OCI-LY1 (cell line): ENCODE results near the gene RIOK1.
A peak's percentile ranks its signal among the peaks of the same experiment; 100 is the strongest.

ENCODE experiments used
- H2AFZ ChIP-seq: fragments of 200-600 bp; sonication (generic), shearing (Covaris generic); 2 replicates; pipeline ENCODE4 v1.6.0; 2014; ENCODE audit warnings: antibody characterized with exemption, mild to moderate bottlenecking, low read length
- H3F3A ChIP-seq: fragments of 200-600 bp; sonication (generic), shearing (Covaris generic); 2 replicates; pipeline ENCODE4 v1.6.0; 2014; ENCODE audit warnings: mild to moderate bottlenecking, antibody characterized with exemption, low read length, moderate library complexity; ENCODE audit not compliant: insufficient read depth
- H3K27ac ChIP-seq: fragments of 200-600 bp; sonication (generic); 2 replicates; pipeline ENCODE4 v1.5.1; 2014; ENCODE audit warnings: low read length, mixed run types, mild to moderate bottlenecking, low read depth; ENCODE audit not compliant: poor library complexity, severe bottlenecking
- H3K27me3 ChIP-seq: fragments of 200-600 bp; sonication (generic); 2 replicates; pipeline ENCODE4 v1.6.0; 2014; ENCODE audit warnings: antibody characterized with exemption, mild to moderate bottlenecking, low read length, moderate library complexity; ENCODE audit not compliant: insufficient read depth
- H3K36me3 ChIP-seq: fragments of 200-600 bp; sonication (generic); 2 replicates; pipeline ENCODE4 v1.6.1; 2014; ENCODE audit warnings: mild to moderate bottlenecking, antibody characterized with exemption, low read length, moderate library complexity, mixed read lengths; ENCODE audit not compliant: insufficient read depth
- H3K4me1 ChIP-seq: fragments of 200-600 bp; sonication (generic); 2 replicates; pipeline ENCODE4 v1.5.1; 2014; ENCODE audit warnings: mild to moderate bottlenecking, low read length, moderate library complexity; ENCODE audit not compliant: insufficient read depth, severe bottlenecking
- H3K4me2 ChIP-seq: fragments of 200-600 bp; sonication (generic), shearing (Covaris generic); 2 replicates; pipeline ENCODE4 v1.6.1; 2014; ENCODE audit warnings: low read length
- H3K4me3 ChIP-seq: fragments of 200-600 bp; sonication (generic); 2 replicates; pipeline ENCODE4 v1.5.1; 2014; ENCODE audit warnings: low read length, low read depth, mild to moderate bottlenecking, mixed read lengths; ENCODE audit not compliant: poor library complexity, severe bottlenecking
- H3K79me2 ChIP-seq: fragments of 200-600 bp; shearing (Covaris generic); 2 replicates; pipeline ENCODE4 v1.6.1; 2016; ENCODE audit warnings: mixed run types, low read length, mixed read lengths; ENCODE audit not compliant: insufficient read depth
- H3K9ac ChIP-seq: fragments of 200-600 bp; sonication (generic), shearing (Covaris generic); 2 replicates; pipeline ENCODE4 v1.6.1; 2014; ENCODE audit warnings: mild to moderate bottlenecking, low read length, mixed read lengths
- H3K9me2 ChIP-seq: fragments of 200-600 bp; sonication (generic), shearing (Covaris generic); 2 replicates; pipeline ENCODE4 v1.6.1; 2014; ENCODE audit warnings: low read depth, mild to moderate bottlenecking, low read length, mixed read lengths
- H3K9me3 ChIP-seq: fragments of 200-600 bp; shearing (Covaris generic); 2 replicates; pipeline ENCODE4 v1.6.1; 2014; ENCODE audit warnings: low read length, mixed read lengths
- H4K20me1 ChIP-seq: fragments of 200-600 bp; sonication (generic), shearing (Covaris generic); 2 replicates; pipeline ENCODE4 v1.6.0; 2016; ENCODE audit warnings: mild to moderate bottlenecking, low read length; ENCODE audit not compliant: insufficient read depth
- CTCF ChIP-seq: fragments of 200-600 bp; sonication (generic), shearing (Covaris generic); IDR thresholded peaks from 2 replicates; pipeline ENCODE4 v1.5.1; 2017; ENCODE audit warnings: mild to moderate bottlenecking, antibody characterized with exemption, low read length, moderate library complexity, mixed read lengths
- EZH2 ChIP-seq: fragments of 200-600 bp; sonication (generic), shearing (Covaris generic); IDR thresholded peaks from 2 replicates; pipeline ENCODE4 v1.8.0; 2017; ENCODE audit warnings: borderline replicate concordance, mixed run types, mild to moderate bottlenecking, antibody characterized with exemption, low read length, moderate library complexity, mixed read lengths

Gene RIOK1

GRCh38 chr6:7381092-7381491 lies 8.5 kb upstream of the RIOK1 start:
- H3K36me3 ChIP-seq = no peaks in the 10 kb centered on the region
- no peak overlapping the region for H3K4me3 ChIP-seq
- H2AFZ ChIP-seq = no peak overlapping the region
- no peaks in the 10 kb centered on the region for H3K27me3 ChIP-seq
- H3K79me2 ChIP-seq = no peaks in the 10 kb centered on the region
- H3K9me2 ChIP-seq = no peaks in the 10 kb centered on the region
- H3K9me3 ChIP-seq = no peaks in the 10 kb centered on the region
- no peak overlapping the region for H3K4me2 ChIP-seq
- H4K20me1 ChIP-seq = no peaks in the 10 kb centered on the region
- no peaks in the 10 kb centered on the region for H3K4me1 ChIP-seq
- TF ChIP-seq CTCF (no peak), EZH2 (no peak)
- H3F3A ChIP-seq = no peaks in the 10 kb centered on the region
- no peak overlapping the region for H3K9ac ChIP-seq
- H3K27ac ChIP-seq = no peak overlapping the region

GRCh38 chr6:7389162-7389450 lies 502 bp upstream of the RIOK1 start:
- Histone ChIP-seq H3K9ac (peak overlapping the region; percentile 88), H4K20me1 (no peaks in the 10 kb centered on the region), H3K27ac (peak overlapping the region; percentile 73), H3K4me2 (peak overlapping the region; percentile 85), H3K4me1 (peaks cover 26% of the 10 kb centered on the region), H3K36me3 (peaks cover 17% of the 10 kb centered on the region), H3K9me2 (no peaks in the 10 kb centered on the region), H3K79me2 (peaks cover 37% of the 10 kb centered on the region), H3F3A (no peaks in the 10 kb centered on the region), H3K27me3 (no peaks in the 10 kb centered on the region), H3K4me3 (peak overlapping the region; percentile 91), H3K9me3 (no peaks in the 10 kb centered on the region), H2AFZ (0 out of 2 replicates have a peak overlapping the region, but pooled peaks have one; percentile 38)
- TF ChIP-seq EZH2 (no peak), CTCF (0 out of 2 replicates have a peak, but pooled peaks have one; percentile 6)

GRCh38 chr6:7390226-7390878 lies 744 bp downstream of the RIOK1 start:
- Histone ChIP-seq H3K27me3 (no peaks in the 10 kb centered on the region), H3K27ac (peak overlapping the region; percentile 73), H3K9me3 (no peaks in the 10 kb centered on the region), H3K4me1 (peaks cover 26% of the 10 kb centered on the region), H3K79me2 (peaks cover 37% of the 10 kb centered on the region), H4K20me1 (no peaks in the 10 kb centered on the region), H3K4me2 (peak overlapping the region; percentile 85), H3K9me2 (no peaks in the 10 kb centered on the region), H2AFZ (0 out of 2 replicates have a peak overlapping the region, but pooled peaks have one; percentile 30), H3K4me3 (peak overlapping the region; percentile 91), H3F3A (no peaks in the 10 kb centered on the region), H3K9ac (peak overlapping the region; percentile 88), H3K36me3 (peaks cover 29% of the 10 kb centered on the region)
- TF ChIP-seq EZH2 (no peak), CTCF (no peak)
